C4-2B (cell line): ENCODE data around the gene PTPN5.

Source experiments
- ZFX ChIP-seq: fragments of 450-650 bp; IDR thresholded peaks from 2 replicates; pipeline ENCODE4 v1.6.1; 2017
- TF ChIP-seq, protein P1 (sequence below): fragments of 450-650 bp; conservative IDR thresholded peaks from 2 replicates; pipeline ENCODE4 v1.5.1; 2017; ENCODE audit warnings: mild to moderate bottlenecking

DNA sequence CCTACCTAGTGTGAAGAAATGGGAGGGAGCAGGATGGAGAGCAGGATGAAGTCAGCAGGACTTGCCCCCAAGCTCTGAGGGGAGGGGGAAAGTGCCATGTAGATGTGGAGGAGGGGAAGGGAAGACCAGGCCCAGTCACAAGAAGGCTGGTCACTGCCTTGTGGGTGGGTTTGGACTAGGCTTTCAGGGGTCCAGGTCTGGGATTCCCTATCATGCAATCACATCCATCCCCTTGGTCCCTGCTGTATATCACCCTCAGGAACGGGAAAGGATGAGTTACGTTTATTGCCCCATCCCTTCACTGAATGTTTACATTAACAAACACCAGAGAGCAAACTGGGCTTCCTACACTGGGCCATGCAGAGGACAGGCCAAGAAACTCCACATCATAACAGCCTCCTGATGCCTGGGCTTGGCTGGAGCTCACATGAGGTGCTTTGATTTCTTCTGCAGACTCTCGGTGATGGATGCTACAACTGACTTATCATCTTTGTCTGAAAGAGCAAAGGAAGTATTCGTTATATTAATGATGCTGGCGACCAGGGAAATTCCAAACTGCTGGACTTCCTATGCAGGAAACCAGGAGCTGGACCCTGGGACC lies 87.5 kb downstream of the PTPN5 start:
- TF ChIP-seq, protein P1, sequence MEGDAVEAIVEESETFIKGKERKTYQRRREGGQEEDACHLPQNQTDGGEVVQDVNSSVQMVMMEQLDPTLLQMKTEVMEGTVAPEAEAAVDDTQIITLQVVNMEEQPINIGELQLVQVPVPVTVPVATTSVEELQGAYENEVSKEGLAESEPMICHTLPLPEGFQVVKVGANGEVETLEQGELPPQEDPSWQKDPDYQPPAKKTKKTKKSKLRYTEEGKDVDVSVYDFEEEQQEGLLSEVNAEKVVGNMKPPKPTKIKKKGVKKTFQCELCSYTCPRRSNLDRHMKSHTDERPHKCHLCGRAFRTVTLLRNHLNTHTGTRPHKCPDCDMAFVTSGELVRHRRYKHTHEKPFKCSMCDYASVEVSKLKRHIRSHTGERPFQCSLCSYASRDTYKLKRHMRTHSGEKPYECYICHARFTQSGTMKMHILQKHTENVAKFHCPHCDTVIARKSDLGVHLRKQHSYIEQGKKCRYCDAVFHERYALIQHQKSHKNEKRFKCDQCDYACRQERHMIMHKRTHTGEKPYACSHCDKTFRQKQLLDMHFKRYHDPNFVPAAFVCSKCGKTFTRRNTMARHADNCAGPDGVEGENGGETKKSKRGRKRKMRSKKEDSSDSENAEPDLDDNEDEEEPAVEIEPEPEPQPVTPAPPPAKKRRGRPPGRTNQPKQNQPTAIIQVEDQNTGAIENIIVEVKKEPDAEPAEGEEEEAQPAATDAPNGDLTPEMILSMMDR: no peak
- TF ChIP-seq ZFX: no peak
